Stimulated activated CD4-positive, alpha-beta T cell treated with anti-CD3 and anti-CD28 coated beads, Interleukin-15, amount 100 ng/mL, for 1 hour (primary cell): ENCODE measurements around the gene NIBAN1.

Experiments used
- DNase-seq, 2 donors: peaks; one replicate each; pipeline ENCODE4 v3.0.0-alpha.2; 2020; ENCODE audit warnings: low read depth in 1 of 2, low spot score in 1 of 2

NIBAN1 gene

GRCh38 chr1:184947497-184948256, 26.6 kb downstream of the NIBAN1 start:
- DNase-seq = no peak

GRCh38 chr1:184945678-184946412, 28.5 kb downstream of the NIBAN1 start:
- DNase-seq = no peak

- no peak for DNase-seq
Observed at GRCh38 chr1:184945029-184945428, 29.3 kb downstream of the NIBAN1 start.

- no peak for DNase-seq
Observed at GRCh38 chr1:184943998-184944397, 30.3 kb downstream of the NIBAN1 start.

- DNase-seq = no peak
Observed at GRCh38 chr1:184941735-184942134, 32.6 kb downstream of the NIBAN1 start.

GRCh38 chr1:184941410-184941733, 32.9 kb downstream of the NIBAN1 start:
- DNase-seq = no peak

- DNase-seq = no peak
Observed at GRCh38 chr1:184940694-184941409, 33.5 kb downstream of the NIBAN1 start.

GRCh38 chr1:184940226-184940625, 34.1 kb downstream of the NIBAN1 start:
- no peak for DNase-seq

- no peak for DNase-seq
Observed at GRCh38 chr1:184937729-184938128, 36.6 kb downstream of the NIBAN1 start.

GRCh38 chr1:184935920-184936798, 38.1 kb downstream of the NIBAN1 start:
- DNase-seq = no peak

- no peak for DNase-seq
Observed at GRCh38 chr1:184933944-184934343, 40.4 kb downstream of the NIBAN1 start.

GRCh38 chr1:184932319-184932718, 42.0 kb downstream of the NIBAN1 start:
- DNase-seq = no peak

- no peak for DNase-seq
Observed at GRCh38 chr1:184931566-184931965, 42.7 kb downstream of the NIBAN1 start.

GRCh38 chr1:184930645-184931044, 43.7 kb downstream of the NIBAN1 start:
- DNase-seq = no peak

GRCh38 chr1:184930232-184930631, 44.1 kb downstream of the NIBAN1 start:
- DNase-seq = no peak

GRCh38 chr1:184929711-184930202, 44.6 kb downstream of the NIBAN1 start:
- no peak for DNase-seq

- no peak for DNase-seq
Observed at GRCh38 chr1:184928394-184928793, 45.9 kb downstream of the NIBAN1 start.
